ENCODE data around the gene HMCN1. TPM values are rescaled to one million over a fixed set of nuclear protein-coding genes. Genes with fewer than 3 reads are reported as not detected.

The HMCN1 gene
- total and polyA plus RNA-seq, 4 donors: 1.5 to 6.8 (median 3.5) TPM

GRCh38 chr1:185732951-185733350 lies 1.2 kb upstream of the HMCN1 start:
- Histone ChIP-seq H3K4me3 (ENCODE audit: low read depth in 1 of 3, low read length in 3 of 3) (no peak overlapping the region), H3K4me1 (ENCODE audit: control insufficient read depth in 4 of 4, insufficient read depth in 4 of 4, low read length in 3 of 4) (peaks cover 0 to 17% (median 8%) of the 10 kb centered on the region in 4 donors), H3K9me3 (ENCODE audit: control insufficient read depth in 4 of 4, low read length in 3 of 4) (no peaks in the 10 kb centered on the region), H3K27ac (ENCODE audit: low read depth in 1 of 2, low read length in 2 of 2) (no peak overlapping the region), H3K9ac (ENCODE audit: low read depth in 1 of 2, low read length in 2 of 2) (no peak overlapping the region), H3K27me3 (ENCODE audit: control insufficient read depth in 4 of 4, insufficient read depth in 4 of 4, low read length in 3 of 4) (peaks cover 0 to 5% (median 1%) of the 10 kb centered on the region in 4 donors), H3K36me3 (ENCODE audit: control insufficient read depth in 4 of 4, insufficient read depth in 3 of 4, low read depth in 1 of 4, low read length in 3 of 4) (no peaks in the 10 kb centered on the region)
- TF ChIP-seq RAD21 (IDR thresholded peaks at IDR 0.05): no peak
- no peak for TF ChIP-seq RXRA (IDR thresholded peaks at IDR 0.05)
- TF ChIP-seq NR2F2 (IDR thresholded peaks at IDR 0.05): no peak
- no peak for TF ChIP-seq REST (IDR thresholded peaks at IDR 0.05)
- no peak for TF ChIP-seq TAF1 (conservative IDR thresholded peaks at IDR 0.05)
- TF ChIP-seq SP1 (IDR thresholded peaks at IDR 0.05): no peak
- no peak for TF ChIP-seq ATF3 (IDR thresholded peaks at IDR 0.05)
- TF ChIP-seq FOXA1 (IDR thresholded peaks at IDR 0.05): no peak
- TF ChIP-seq JUND (IDR thresholded peaks at IDR 0.05): no peak
- whole genome bisulfite sequencing: 78% methylated on average over 5 of the region's 5 CpGs
- DNase-seq (ENCODE audit: low spot score): no peak

- TF ChIP-seq RXRA (IDR thresholded peaks at IDR 0.05): no peak
- no peak for TF ChIP-seq TAF1 (conservative IDR thresholded peaks at IDR 0.05)
- TF ChIP-seq GABPA (IDR thresholded peaks at IDR 0.05 in 1 of 2, conservative IDR thresholded peaks at IDR 0.05 in 1 of 2): no peak
- TF ChIP-seq ATF3 (IDR thresholded peaks at IDR 0.05): no peak
- TF ChIP-seq HNF4G (IDR thresholded peaks at IDR 0.05): no peak
- no peak for TF ChIP-seq CTCF (IDR thresholded peaks at IDR 0.05; ENCODE audit: low read depth, low read length, missing input control)
- no peak for TF ChIP-seq HNF4A (conservative IDR thresholded peaks at IDR 0.05)
- TF ChIP-seq YY1 (IDR thresholded peaks at IDR 0.05): no peak
- no peaks in the 10 kb centered on the region for H3K9me3 ChIP-seq (ENCODE audit: control insufficient read depth in 4 of 4, low read length in 3 of 4)
- 54% methylated on average over 10 of the region's 10 CpGs for WGBS
- H3K27ac ChIP-seq (ENCODE audit: low read depth in 1 of 2, low read length in 2 of 2): peak overlapping the region; percentile 10 to 50
- DNase-seq (ENCODE audit: low spot score): no peak
- peaks cover 0 to 17% (median 8%) of the 10 kb centered on the region in 4 donors for H3K4me1 ChIP-seq (ENCODE audit: control insufficient read depth in 4 of 4, insufficient read depth in 4 of 4, low read length in 3 of 4)
- no peaks in the 10 kb centered on the region for H3K36me3 ChIP-seq (ENCODE audit: control insufficient read depth in 4 of 4, insufficient read depth in 3 of 4, low read depth in 1 of 4, low read length in 3 of 4)
- peak overlapping the region in 1 of 2 donors; percentile 21 for H3K9ac ChIP-seq (ENCODE audit: low read depth in 1 of 2, low read length in 2 of 2)
- peak overlapping the region in 2 of 3 donors; percentile 48 to 76 for H3K4me3 ChIP-seq (ENCODE audit: low read depth in 1 of 3, low read length in 3 of 3)
- peaks cover 0 to 5% (median 1%) of the 10 kb centered on the region in 4 donors for H3K27me3 ChIP-seq (ENCODE audit: control insufficient read depth in 4 of 4, insufficient read depth in 4 of 4, low read length in 3 of 4)
These were observed 924 bp downstream of the HMCN1 start for GRCh38 chr1:185734929-185735700.

Measured in liver (tissue), 9 donors.